GM12878 (cell line): ENCODE results near the gene SSPN.

ENCODE experiments used
- ASH2L ChIP-seq: fragments of 300-600, 200-600 bp; sonication (generic); IDR thresholded peaks from 2 replicates; pipeline ENCODE4 v1.6.1; 2017; ENCODE audit warnings: low read depth, mild to moderate bottlenecking, borderline replicate concordance
- CEBPB ChIP-seq, 2 experiments: fragments of 150-350 bp in 1 of 2; IDR thresholded peaks; 2 replicates each; pipeline ENCODE4 v1.6.1; 2012 to 2014; ENCODE audit warnings: low read depth in 2 of 2, low read length in 2 of 2, borderline replicate concordance in 1 of 2, inconsistent platforms in 1 of 2
- CTCF ChIP-seq, 3 experiments: IDR thresholded peaks in 2 of 3; conservative IDR thresholded peaks in 1 of 3; 2 replicates each; pipeline ENCODE4 v1.5.1; 2011; ENCODE audit warnings: low read depth in 3 of 3, low read length in 3 of 3, mild to moderate bottlenecking in 3 of 3, control low read depth in 2 of 3, moderate library complexity in 2 of 3, inconsistent platforms in 1 of 3, mixed read lengths in 1 of 3; ENCODE audit not compliant: control insufficient read depth in 2 of 3, insufficient read depth in 1 of 3; ENCODE audit errors: extremely low read depth in 1 of 3
- ETV6 ChIP-seq, 2 experiments: fragments of 450-650 bp in 1 of 2; IDR thresholded peaks in 1 of 2; conservative IDR thresholded peaks in 1 of 2; 2 replicates each; pipeline ENCODE4 v1.6.1; 2014; ENCODE audit warnings: antibody characterized with exemption in 1 of 2, borderline replicate concordance in 1 of 2, low read depth in 1 of 2, mild to moderate bottlenecking in 1 of 2, moderate library complexity in 1 of 2
- EZH2 ChIP-seq: IDR thresholded peaks from 2 replicates; pipeline ENCODE4 v1.6.1; 2012; ENCODE audit warnings: low read depth, mild to moderate bottlenecking, control low read depth, inconsistent platforms, low read length, borderline replicate concordance; ENCODE audit not compliant: control insufficient read depth
- FOS ChIP-seq: IDR thresholded peaks from 3 replicates; pipeline ENCODE4 v1.6.1; 2011; ENCODE audit warnings: borderline replicate concordance; ENCODE audit not compliant: insufficient read length; ENCODE audit errors: extremely low read depth
- MTA3 ChIP-seq: IDR thresholded peaks from 2 replicates; pipeline ENCODE4 v1.6.1; 2012; ENCODE audit warnings: low read length, inconsistent platforms, borderline replicate concordance
- RAD21 ChIP-seq: IDR thresholded peaks from 2 replicates; pipeline ENCODE4 v1.6.1; 2011; ENCODE audit warnings: mild to moderate bottlenecking, low read depth, low read length, moderate library complexity; ENCODE audit not compliant: insufficient read depth
- RELA ChIP-seq: fragments of 450-650 bp; IDR thresholded peaks from 2 replicates; pipeline ENCODE4 v1.8.0; 2014; ENCODE audit warnings: borderline replicate concordance; ENCODE audit not compliant: partially characterized antibody
- SIN3A ChIP-seq: IDR thresholded peaks from 2 replicates; pipeline ENCODE4 v1.6.1; 2012; ENCODE audit warnings: low read depth, low read length, improper control_type of control experiment
- TAF1 ChIP-seq: IDR thresholded peaks from 2 replicates; pipeline ENCODE4 v1.6.1; 2011; ENCODE audit warnings: mild to moderate bottlenecking, low read depth, low read length, borderline replicate concordance
- TCF12 ChIP-seq: IDR thresholded peaks from 2 replicates; pipeline ENCODE4 v1.6.1; 2011; ENCODE audit warnings: low read depth, mild to moderate bottlenecking, low read length
- TF ChIP-seq, protein P1 (sequence below): IDR thresholded peaks from 2 replicates; pipeline ENCODE4 v1.6.1; 2012; ENCODE audit warnings: low read length, inconsistent platforms

DNA sequence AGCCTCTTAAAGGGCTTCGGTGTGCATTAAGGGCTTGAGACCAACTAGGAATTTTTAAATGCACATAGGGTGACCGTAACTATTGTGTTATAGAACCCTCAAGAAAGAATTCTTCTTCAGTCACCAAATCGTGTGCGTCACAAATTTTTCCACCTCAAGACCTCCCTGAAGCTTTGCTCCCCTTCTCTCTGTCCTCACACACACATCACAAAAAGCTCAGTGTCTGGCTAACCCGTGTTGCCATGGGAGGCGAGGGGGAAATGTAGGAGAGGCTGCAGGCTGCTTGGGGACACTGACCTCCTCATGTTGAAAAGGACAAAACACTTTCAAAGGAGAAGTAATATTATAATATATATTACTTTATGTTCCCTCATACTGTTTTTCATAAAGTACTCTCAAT is 10.6 kb downstream of the SSPN start:
- TF ChIP-seq CTCF (IDR thresholded peaks at IDR 0.05 in 2 of 3, conservative IDR thresholded peaks at IDR 0.05 in 1 of 3; ENCODE audit: control insufficient read depth in 2 of 3, extremely low read depth in 1 of 3, insufficient read depth in 1 of 3, low read depth in 3 of 3, low read length in 3 of 3) (no peak), FOS (no peak), RAD21 (no peak), EZH2 (no peak), TAF1 (no peak), ETV6 (conservative IDR thresholded peaks at IDR 0.05 in 1 of 2, IDR thresholded peaks at IDR 0.05 in 1 of 2; ENCODE audit: borderline replicate concordance in 1 of 2, low read depth in 1 of 2) (no peak), ASH2L (no peak), MTA3 (no peak), RELA (no peak), SIN3A (no peak), CEBPB (IDR thresholded peaks at IDR 0.05; ENCODE audit: borderline replicate concordance in 1 of 2, low read depth in 2 of 2, low read length in 2 of 2) (no peak), TCF12 (no peak)
- TF ChIP-seq, protein P1, sequence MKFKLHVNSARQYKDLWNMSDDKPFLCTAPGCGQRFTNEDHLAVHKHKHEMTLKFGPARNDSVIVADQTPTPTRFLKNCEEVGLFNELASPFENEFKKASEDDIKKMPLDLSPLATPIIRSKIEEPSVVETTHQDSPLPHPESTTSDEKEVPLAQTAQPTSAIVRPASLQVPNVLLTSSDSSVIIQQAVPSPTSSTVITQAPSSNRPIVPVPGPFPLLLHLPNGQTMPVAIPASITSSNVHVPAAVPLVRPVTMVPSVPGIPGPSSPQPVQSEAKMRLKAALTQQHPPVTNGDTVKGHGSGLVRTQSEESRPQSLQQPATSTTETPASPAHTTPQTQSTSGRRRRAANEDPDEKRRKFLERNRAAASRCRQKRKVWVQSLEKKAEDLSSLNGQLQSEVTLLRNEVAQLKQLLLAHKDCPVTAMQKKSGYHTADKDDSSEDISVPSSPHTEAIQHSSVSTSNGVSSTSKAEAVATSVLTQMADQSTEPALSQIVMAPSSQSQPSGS: no peak
